Activated CD4-positive, alpha-beta T cell treated with anti-CD3 and anti-CD28 coated beads, Interleukin-10, Interleukin-2, amounts not matched to agents 100 ng/mL and 50 ng/mL, durations not matched to agents 16 hours and 8 hours (primary cell): ENCODE data around the gene HEG1.
"Not testable (repeated sequence)": the region's sequence is repeated elsewhere in the genome, so short reads cannot be mapped to it uniquely, and the experiment has no call there.

Experiments used
- DNase-seq: peaks from one replicate; pipeline ENCODE4 v3.0.0-alpha.2; 2020

Gene HEG1

GRCh38 chr3:125055913-125056745 is at the start of gene HEG1:
TSS of gene HEG1 (minus strand) at chr3:125055997. CDS start at chr3:125055890, 107 bp downstream.
- DNase-seq, result peak; percentile 77

GRCh38 chr3:125105116-125105515 is 49.3 kb upstream of the HEG1 start:
- no peak for DNase-seq

GRCh38 chr3:125104639-125105038 is 48.8 kb upstream of the HEG1 start:
- no peak for DNase-seq

GRCh38 chr3:125103406-125103805 is 47.6 kb upstream of the HEG1 start:
- no peak for DNase-seq

- DNase-seq, result no peak
Measured at GRCh38 chr3:125102470-125102869, 46.7 kb upstream of the HEG1 start.

GRCh38 chr3:125098611-125099291 is 43.0 kb upstream of the HEG1 start:
- no peak for DNase-seq

- no peak for DNase-seq
Measured at GRCh38 chr3:125090649-125091048, 34.9 kb upstream of the HEG1 start.

GRCh38 chr3:125087768-125088391 is 32.1 kb upstream of the HEG1 start:
- no peak for DNase-seq

GRCh38 chr3:125085166-125085565 is 29.4 kb upstream of the HEG1 start:
- DNase-seq, result no peak

- no peak for DNase-seq
Measured at GRCh38 chr3:125083776-125084175, 28.0 kb upstream of the HEG1 start.

- DNase-seq, result not testable (repeated sequence)
Measured at GRCh38 chr3:125082339-125082738, 26.5 kb upstream of the HEG1 start.

GRCh38 chr3:125080077-125080476 is 24.3 kb upstream of the HEG1 start:
- no peak for DNase-seq

GRCh38 chr3:125079675-125080045 is 23.9 kb upstream of the HEG1 start:
- DNase-seq, result no peak

GRCh38 chr3:125078951-125079674 is 23.3 kb upstream of the HEG1 start:
- DNase-seq, result no peak

- no peak for DNase-seq
Measured at GRCh38 chr3:125077864-125078263, 22.1 kb upstream of the HEG1 start.

- no peak for DNase-seq
Measured at GRCh38 chr3:125076464-125076863, 20.7 kb upstream of the HEG1 start.

GRCh38 chr3:125075738-125076137 is 19.9 kb upstream of the HEG1 start:
- DNase-seq, result no peak

GRCh38 chr3:125073390-125073905 is 17.7 kb upstream of the HEG1 start:
- no peak for DNase-seq

GRCh38 chr3:125072749-125073389 is 17.1 kb upstream of the HEG1 start:
- DNase-seq, result no peak

- no peak for DNase-seq
Measured at GRCh38 chr3:125072301-125072700, 16.5 kb upstream of the HEG1 start.

- DNase-seq, result no peak
Measured at GRCh38 chr3:125069968-125070745, 14.4 kb upstream of the HEG1 start.

- no peak for DNase-seq
Measured at GRCh38 chr3:125069452-125069851, 13.7 kb upstream of the HEG1 start.
